CD4-positive, CD25-positive, alpha-beta regulatory T cell (primary cell): ENCODE data around the gene MAP3K10. TPM values are rescaled to one million over a fixed set of nuclear protein-coding genes. Genes with fewer than 3 reads are reported as not detected.
"Not testable (repeated sequence)": the region's sequence is repeated elsewhere in the genome, so short reads cannot be mapped to it uniquely, and the experiment has no call there.

Experiments used
- ATAC-seq, 2 donors: fragments of 150-1000 bp; cut with Tn5 transposase; one replicate each; pipeline ENCODE4 v1.10.0; 2021; ENCODE audit warnings: low read depth in 2 of 2, moderate number of reproducible peaks in 2 of 2, moderate library complexity in 1 of 2
- DNase-seq, 3 donors: peaks; one replicate each; pipeline versions ENCODE4 v3.0.0 to v3.0.0-alpha.2; 2012 to 2022; ENCODE audit warnings: mixed read lengths in 1 of 3
- H3K27ac ChIP-seq: one replicate; pipeline ENCODE4 v1.7.0; 2013; ENCODE audit warnings: mild to moderate bottlenecking, low read length; ENCODE audit not compliant: insufficient read depth, poor library complexity, severe bottlenecking
- H3K27me3 ChIP-seq: one replicate; pipeline ENCODE4 v1.7.0; 2013; ENCODE audit warnings: low read length; ENCODE audit not compliant: control insufficient read depth, insufficient read depth
- H3K36me3 ChIP-seq: one replicate; pipeline ENCODE4 v1.7.0; 2013; ENCODE audit warnings: mild to moderate bottlenecking, low read length, moderate library complexity; ENCODE audit not compliant: control insufficient read depth, insufficient read depth
- H3K4me1 ChIP-seq: 2 replicates; pipeline ENCODE4 v1.7.0; 2013; ENCODE audit warnings: mild to moderate bottlenecking, low read length; ENCODE audit not compliant: insufficient read depth, control insufficient read depth, poor library complexity, severe bottlenecking
- H3K4me3 ChIP-seq: one replicate; pipeline ENCODE4 v1.7.0; 2013; ENCODE audit warnings: low read depth, mild to moderate bottlenecking, low read length, moderate library complexity
- H3K9me3 ChIP-seq, 2 experiments: 1 replicate in 1 of 2; 2 replicates in 1 of 2; pipeline ENCODE4 v1.7.0; 2013; ENCODE audit warnings: low read length in 2 of 2, mild to moderate bottlenecking in 1 of 2, moderate library complexity in 1 of 2; ENCODE audit not compliant: control insufficient read depth in 2 of 2
- H3K27ac Mint-ChIP-seq, 3 donors: one replicate each; pipeline ENCODE4 v1.8.0; 2020 to 2022; ENCODE audit warnings: mild to moderate bottlenecking in 3 of 3, mixed read lengths in 3 of 3, moderate library complexity in 2 of 3
- H3K27me3 Mint-ChIP-seq: one replicate; pipeline ENCODE4 v1.8.0; 2022; ENCODE audit warnings: mild to moderate bottlenecking, mixed read lengths
- H3K36me3 Mint-ChIP-seq: one replicate; pipeline ENCODE4 v1.8.0; 2020; ENCODE audit warnings: mixed read lengths
- H3K4me1 Mint-ChIP-seq, 4 donors: one replicate each; pipeline ENCODE4 v1.8.0; 2020 to 2022; ENCODE audit warnings: mixed read lengths in 4 of 4, mild to moderate bottlenecking in 1 of 4
- H3K4me3 Mint-ChIP-seq, 4 donors: one replicate each; pipeline ENCODE4 v1.8.0; 2020 to 2022; ENCODE audit warnings: mild to moderate bottlenecking in 4 of 4, mixed read lengths in 4 of 4, moderate library complexity in 3 of 4
- H3K9me3 Mint-ChIP-seq, 7 donors: one replicate each; pipeline ENCODE4 v1.8.0; 2020 to 2022; ENCODE audit warnings: mixed read lengths in 7 of 7, mild to moderate bottlenecking in 3 of 7, moderate library complexity in 2 of 7
- polyA plus RNA-seq, 4 donors: library from polyadenylated mRNA; unstranded; fragments of 300-500 nt; fragmentation: Illumina TruSeq; gene quantifications; one replicate each; pipeline ENCODE4 v1.2.3, GENCODE V29; 2021
- total RNA-seq: library from RNA; stranded (reverse); gene quantifications from one replicate; pipeline ENCODE4 v1.2.3, GENCODE V29; 2022

MAP3K10 gene
- total and polyA plus RNA-seq, 5 donors from 2014 or later, result 0.14 to 25.8 (median 0.65) TPM

DNA sequence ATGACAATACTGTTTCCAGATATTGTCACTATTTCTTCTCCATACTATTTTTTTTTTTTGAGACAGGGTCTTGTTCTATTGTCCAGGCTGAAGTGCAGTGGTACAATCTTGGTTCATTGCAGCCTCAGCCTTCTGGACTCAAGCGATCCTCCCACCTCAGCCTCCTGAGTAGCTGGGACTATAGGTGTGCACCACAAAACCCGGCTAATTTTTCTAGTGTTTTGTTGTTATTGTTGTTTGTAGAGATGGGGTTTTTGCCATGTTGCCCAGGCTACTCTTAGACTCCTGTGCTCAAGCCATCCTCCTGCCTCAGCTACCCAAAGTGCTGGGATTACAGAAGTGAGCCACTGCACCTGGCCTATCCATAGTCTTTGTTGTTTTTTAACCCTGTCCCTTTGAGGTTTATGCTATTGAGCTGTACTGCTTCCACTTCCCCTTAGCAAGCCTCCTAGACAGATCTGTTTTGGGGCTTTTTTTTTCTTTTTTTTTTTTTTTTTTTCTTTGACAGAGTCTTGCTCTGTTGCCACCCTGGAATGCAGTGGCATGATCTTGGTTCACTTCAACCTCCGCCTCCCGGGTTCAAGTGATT is 27.6 kb upstream of the MAP3K10 start:
- H3K4me1 ChIP-seq, result no peaks in the 10 kb centered on the region
- H3K27ac ChIP-seq, result no peak overlapping the region
- H3K27ac Mint-ChIP-seq, result peak overlapping the region in 2 of 3 donors; percentile 67 to 68
- no peaks in the 10 kb centered on the region for H3K9me3 ChIP-seq
- DNase-seq (peak in 1 of 3 donors; percentile 21), ATAC-seq (no peak)
- peaks cover 0 to 2% (median 0%) of the 10 kb centered on the region in 7 donors for H3K9me3 Mint-ChIP-seq
- H3K4me3 ChIP-seq, result no peak overlapping the region
- no peaks in the 10 kb centered on the region for H3K36me3 ChIP-seq
- no peaks in the 10 kb centered on the region for H3K27me3 ChIP-seq
- peak overlapping the region in 3 of 4 donors; percentile 23 to 38 (median 31) for H3K4me3 Mint-ChIP-seq
- H3K27me3 Mint-ChIP-seq, result no peaks in the 10 kb centered on the region
- H3K4me1 Mint-ChIP-seq, result peaks cover 0 to 10% (median 3%) of the 10 kb centered on the region in 4 donors
- no peaks in the 10 kb centered on the region for H3K36me3 Mint-ChIP-seq

DNA sequence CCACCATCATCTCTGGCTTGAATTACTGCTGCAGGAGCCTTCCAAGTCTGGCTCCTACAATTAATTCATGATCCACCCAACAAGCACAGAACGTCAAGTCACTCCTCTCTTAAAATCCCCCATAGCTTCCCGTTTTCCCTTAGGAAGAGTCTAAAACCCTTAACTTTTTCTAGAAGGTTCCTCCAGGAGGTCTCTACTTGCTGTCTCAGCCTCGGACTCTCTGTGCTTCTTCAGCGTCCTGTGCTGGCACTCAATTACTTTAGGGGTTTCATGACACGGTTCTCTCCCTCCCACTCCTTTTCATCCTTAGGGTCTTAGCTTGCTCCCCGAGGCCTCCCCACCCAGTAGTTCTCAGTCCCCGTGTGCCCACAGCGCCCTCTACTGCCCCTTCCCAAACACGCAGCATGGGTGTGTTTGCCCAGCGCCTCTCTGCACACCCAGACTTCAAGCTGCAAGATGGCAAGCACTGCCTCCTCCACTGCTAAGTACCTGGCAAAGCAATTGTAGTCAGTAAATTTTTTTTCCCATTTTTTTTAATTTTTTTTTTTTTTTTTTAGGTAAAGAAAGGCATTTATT is 25.8 kb upstream of the MAP3K10 start:
- no peaks in the 10 kb centered on the region for H3K9me3 ChIP-seq
- peak overlapping the region in 1 of 4 donors; percentile 60 for H3K4me3 Mint-ChIP-seq
- H3K9me3 Mint-ChIP-seq, result peaks cover 0 to 2% (median 0%) of the 10 kb centered on the region in 7 donors
- DNase-seq, result peak in 2 of 3 donors; percentile 15 to 46
- H3K36me3 ChIP-seq, result no peaks in the 10 kb centered on the region
- H3K27ac ChIP-seq, result no peak overlapping the region
- no peaks in the 10 kb centered on the region for H3K4me1 ChIP-seq
- no peak for ATAC-seq
- H3K36me3 Mint-ChIP-seq, result no peaks in the 10 kb centered on the region
- peaks cover 0 to 10% (median 3%) of the 10 kb centered on the region in 4 donors for H3K4me1 Mint-ChIP-seq
- H3K27me3 Mint-ChIP-seq, result no peaks in the 10 kb centered on the region
- H3K27ac Mint-ChIP-seq, result peak overlapping the region in 1 of 3 donors; percentile 21
- H3K27me3 ChIP-seq, result no peaks in the 10 kb centered on the region
- no peak overlapping the region for H3K4me3 ChIP-seq

DNA sequence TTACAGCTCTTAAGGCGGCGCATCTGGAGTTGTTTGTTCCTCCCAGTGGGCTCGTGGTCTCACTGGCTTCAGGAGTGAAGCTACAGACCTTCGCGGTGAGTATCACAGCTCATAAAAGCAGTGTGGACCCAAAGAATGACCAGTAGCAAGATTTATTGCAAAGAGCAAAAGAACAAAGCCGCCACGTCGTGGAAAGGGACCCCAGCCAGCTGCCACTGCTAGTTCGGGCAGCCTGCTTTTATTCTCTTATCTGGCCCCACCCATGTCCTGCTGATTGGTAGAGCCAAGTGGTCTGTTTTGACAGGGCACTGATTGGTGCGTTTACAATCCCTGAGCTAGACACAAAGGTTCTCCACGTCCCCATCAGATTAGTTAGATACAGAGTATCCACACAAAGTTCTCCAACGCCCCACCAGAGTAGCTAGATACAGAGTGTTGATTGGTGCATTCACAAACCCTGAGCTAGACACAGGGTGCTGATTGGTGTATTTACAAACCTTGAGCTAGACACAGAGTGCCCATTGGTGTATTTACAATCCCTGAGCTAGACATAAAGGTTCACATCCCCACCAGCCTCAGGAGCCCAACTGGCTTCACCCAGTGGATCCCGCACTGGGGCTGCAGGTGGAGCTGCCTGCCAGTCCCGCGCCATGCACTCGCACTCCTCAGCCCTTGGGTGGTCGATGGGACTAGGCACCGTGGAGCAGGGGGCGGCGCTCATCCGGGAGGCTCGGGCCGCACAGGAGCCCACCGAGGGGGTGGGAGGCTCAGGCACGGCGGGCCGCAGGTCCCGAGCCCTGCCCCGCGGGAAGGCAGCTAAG is 21.5 kb upstream of the MAP3K10 start:
- H3K36me3 Mint-ChIP-seq, H3K27ac Mint-ChIP-seq, H3K27me3 ChIP-seq, H3K4me1 Mint-ChIP-seq, ATAC-seq, H3K9me3 Mint-ChIP-seq, DNase-seq, H3K4me3 Mint-ChIP-seq, H3K4me3 ChIP-seq, H3K27me3 Mint-ChIP-seq, H3K9me3 ChIP-seq, H3K4me1 ChIP-seq, H3K36me3 ChIP-seq, H3K27ac ChIP-seq: not testable (repeated sequence)

DNA sequence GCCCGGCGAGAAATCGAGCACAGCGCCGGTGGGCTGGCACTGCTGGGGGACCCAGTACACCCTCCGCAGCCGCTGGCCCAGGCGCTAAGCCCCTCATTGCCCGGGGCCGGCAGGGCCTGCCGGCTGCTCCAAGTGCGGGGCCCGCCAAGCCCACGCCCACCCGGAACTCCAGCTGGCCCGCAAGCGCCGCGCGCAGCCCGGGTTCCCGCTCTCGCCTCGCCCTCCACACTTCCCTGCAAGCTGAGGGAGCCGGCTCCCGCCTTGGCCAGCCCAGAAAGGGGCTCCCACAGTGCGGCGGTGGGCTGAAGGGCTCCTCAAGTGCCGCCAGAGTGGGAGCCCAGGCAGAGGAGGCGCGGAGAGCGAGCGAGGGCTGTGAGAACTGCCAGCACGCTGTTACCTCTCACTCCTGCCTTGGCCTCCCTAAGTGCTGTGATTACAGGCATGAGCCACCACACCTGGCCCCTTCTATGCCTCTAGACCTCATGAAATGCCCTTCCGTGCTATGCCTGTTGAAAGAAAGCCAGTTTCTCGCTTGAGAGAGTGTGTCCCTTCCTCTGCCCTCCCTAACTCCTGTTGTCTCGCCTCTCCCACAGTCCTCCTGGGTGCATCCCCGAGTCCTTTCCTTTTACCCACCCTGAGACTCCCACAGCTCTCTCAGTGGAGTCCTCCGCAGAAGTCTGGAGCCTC is 20.8 kb upstream of the MAP3K10 start:
- not testable (repeated sequence) for H3K27ac ChIP-seq

DNA sequence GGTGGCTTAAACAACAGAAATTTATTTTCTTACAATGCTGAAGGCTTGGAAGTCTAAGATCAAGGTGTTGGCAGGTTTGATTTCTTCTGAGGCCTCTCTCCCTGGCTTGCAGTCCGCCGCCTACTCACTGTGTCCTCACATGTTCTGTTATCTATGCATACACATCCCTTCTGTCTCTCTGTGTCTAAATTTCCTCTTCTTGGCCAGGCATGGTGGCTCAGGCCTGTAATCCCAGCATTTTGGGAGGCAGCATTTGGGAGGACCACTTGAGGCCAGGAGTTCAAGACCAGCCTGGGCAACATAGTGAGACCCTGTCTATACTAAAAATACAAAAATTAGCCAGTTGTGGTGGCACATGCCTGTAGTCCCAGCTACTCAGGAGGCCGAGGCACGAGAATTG is 19.9 kb upstream of the MAP3K10 start:
- ATAC-seq, H3K4me1 ChIP-seq, H3K27me3 Mint-ChIP-seq, H3K36me3 Mint-ChIP-seq, H3K9me3 ChIP-seq, H3K27ac ChIP-seq, DNase-seq, H3K27me3 ChIP-seq, H3K36me3 ChIP-seq, H3K9me3 Mint-ChIP-seq, H3K4me1 Mint-ChIP-seq, H3K4me3 ChIP-seq: not testable (repeated sequence)
- H3K4me3 Mint-ChIP-seq, result peak overlapping the region in 1 of 4 donors; percentile 24
- H3K27ac Mint-ChIP-seq, result peak overlapping the region in 1 of 3 donors; percentile 86

More for the DNA sequence above, 20.8 kb upstream of the MAP3K10 start:
- not testable (repeated sequence) for H3K4me3 ChIP-seq, DNase-seq, H3K4me3 Mint-ChIP-seq, H3K27me3 ChIP-seq, H3K9me3 Mint-ChIP-seq, H3K36me3 Mint-ChIP-seq, ATAC-seq, H3K9me3 ChIP-seq, H3K27me3 Mint-ChIP-seq, H3K4me1 ChIP-seq, H3K4me1 Mint-ChIP-seq, H3K36me3 ChIP-seq
- peak overlapping the region in 1 of 3 donors; percentile 31 for H3K27ac Mint-ChIP-seq

DNA sequence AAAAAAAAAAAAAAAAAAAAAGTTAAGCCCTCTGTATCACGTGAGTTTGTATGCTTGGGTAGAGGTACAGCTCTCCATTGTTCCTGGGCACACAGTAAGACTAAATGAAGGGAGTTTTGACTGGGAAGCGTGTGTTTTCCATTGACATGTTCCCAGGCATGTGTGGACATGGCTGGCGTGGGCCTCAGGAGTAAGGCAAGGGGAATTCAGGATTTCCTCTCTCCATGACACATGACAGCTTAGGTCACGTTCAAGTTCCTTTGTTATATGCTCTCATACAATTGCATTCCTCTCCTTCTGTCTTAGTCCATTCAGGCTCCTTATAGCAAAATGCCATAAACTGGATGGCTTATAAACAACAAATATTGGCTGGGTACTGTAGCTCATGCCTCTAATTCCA is 17.1 kb upstream of the MAP3K10 start:
- no peak for DNase-seq
- Mint-ChIP-seq H3K4me1 (peaks cover 0 to 2% (median 0%) of the 10 kb centered on the region in 4 donors), H3K27me3 (peaks cover 6% of the 10 kb centered on the region), H3K36me3 (no peaks in the 10 kb centered on the region), H3K4me3 (no peak overlapping the region), H3K27ac (peak overlapping the region in 1 of 3 donors; percentile 36), H3K9me3 (no peaks in the 10 kb centered on the region)
- no peak for ATAC-seq
- Histone ChIP-seq H3K27ac (no peak overlapping the region), H3K27me3 (no peaks in the 10 kb centered on the region), H3K36me3 (no peaks in the 10 kb centered on the region), H3K9me3 (no peaks in the 10 kb centered on the region), H3K4me1 (no peaks in the 10 kb centered on the region), H3K4me3 (no peak overlapping the region)

DNA sequence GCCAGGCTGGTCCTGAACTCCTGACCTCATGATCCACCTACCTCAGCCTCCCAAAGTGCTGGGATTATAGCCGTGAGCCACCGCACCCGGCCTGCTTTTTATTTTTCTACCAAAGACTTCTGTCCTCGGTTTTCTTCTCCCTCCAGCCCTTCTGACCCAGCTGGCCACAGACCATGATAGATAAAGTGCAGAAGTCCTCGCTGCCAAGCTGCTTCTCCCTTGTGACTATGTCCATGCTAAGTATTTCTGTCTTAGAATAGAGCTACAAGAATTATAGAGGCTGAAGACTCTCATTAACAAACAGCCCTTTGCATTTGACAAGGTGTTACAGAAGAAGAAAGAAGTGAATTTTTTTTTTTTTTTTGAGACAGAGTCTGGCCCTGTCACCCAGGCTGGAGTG is 15.4 kb upstream of the MAP3K10 start:
- no peak overlapping the region for H3K27ac ChIP-seq
- H3K27ac Mint-ChIP-seq, result peak overlapping the region in 1 of 3 donors; percentile 55
- H3K36me3 ChIP-seq, result no peaks in the 10 kb centered on the region
- peaks cover 0 to 2% (median 0%) of the 10 kb centered on the region in 4 donors for H3K4me1 Mint-ChIP-seq
- H3K9me3 Mint-ChIP-seq, result no peaks in the 10 kb centered on the region
- no peaks in the 10 kb centered on the region for H3K36me3 Mint-ChIP-seq
- H3K4me3 Mint-ChIP-seq, result no peak overlapping the region
- no peak for DNase-seq
- ATAC-seq, result no peak
- H3K9me3 ChIP-seq, result no peaks in the 10 kb centered on the region
- H3K27me3 ChIP-seq, result no peaks in the 10 kb centered on the region
- peaks cover 14% of the 10 kb centered on the region for H3K27me3 Mint-ChIP-seq
- no peak overlapping the region for H3K4me3 ChIP-seq
- no peaks in the 10 kb centered on the region for H3K4me1 ChIP-seq
